Breast epithelium (tissue), 4 donors: ENCODE measurements around the gene HSP90B1. TPM values are rescaled to one million over a fixed set of nuclear protein-coding genes. Genes with fewer than 3 reads are reported as not detected.
A peak's percentile ranks its signal among the peaks of the same experiment; 100 is the strongest.

ENCODE experiments used
- DNase-seq, 2 donors: peaks; one replicate each; pipeline ENCODE4 v3.0.0-alpha.2; 2019; ENCODE audit warnings: low spot score in 2 of 2
- H3K27ac ChIP-seq, 2 donors: fragments of 200-600 bp; sonication (generic) in 1 of 2; one replicate each; pipeline ENCODE4 v1.5.1; 2016 to 2019; ENCODE audit warnings: mild to moderate bottlenecking in 1 of 2
- H3K27me3 ChIP-seq, 2 donors: fragments of 200-600 bp; sonication (generic) in 1 of 2; one replicate each; pipeline versions ENCODE4 v1.5.1 to v1.6.0; 2017 to 2019; ENCODE audit warnings: control low read depth in 1 of 2, mild to moderate bottlenecking in 1 of 2
- H3K36me3 ChIP-seq: fragments of 200-600 bp; one replicate; pipeline ENCODE4 v1.5.1; 2019
- H3K4me1 ChIP-seq, 2 donors: fragments of 200-600 bp; sonication (generic); one replicate each; pipeline ENCODE4 v1.5.1; 2016 to 2019; ENCODE audit warnings: control low read depth in 1 of 2
- H3K4me3 ChIP-seq, 3 donors: fragments of 200-600 bp; sonication (generic); 1 replicate in 2 of 3; 2 replicates in 1 of 3; pipeline ENCODE4 v1.5.1; 2016 to 2019; ENCODE audit warnings: mild to moderate bottlenecking in 3 of 3, moderate library complexity in 2 of 3
- H3K9me3 ChIP-seq, 2 donors: fragments of 200-600 bp; sonication (generic) in 1 of 2; one replicate each; pipeline ENCODE4 v1.5.1; 2016 to 2019; ENCODE audit warnings: control low read depth in 1 of 2
- CTCF ChIP-seq, 3 donors: fragments of 450-650 bp; IDR thresholded peaks; one replicate each; pipeline ENCODE4 v1.5.1; 2016 to 2017; ENCODE audit warnings: antibody characterized with exemption in 3 of 3, mild to moderate bottlenecking in 3 of 3, moderate library complexity in 3 of 3
- POLR2A ChIP-seq: fragments of 450-650 bp; IDR thresholded peaks from one replicate; pipeline ENCODE4 v1.6.1; 2016; ENCODE audit warnings: antibody characterized with exemption, mild to moderate bottlenecking, moderate library complexity
- POLR2AphosphoS5 ChIP-seq, 3 donors: sonication (generic); formaldehyde crosslinking; IDR thresholded peaks; one replicate each; pipeline ENCODE4 v1.6.1; 2017; ENCODE audit warnings: antibody characterized with exemption in 3 of 3
- intact Hi-C: fragments of 100-400 bp; cut with DNase I; formaldehyde crosslinking; loops from one replicate; pipeline ENCODE4 v1.15.1; 2023; ENCODE audit warnings: low total_unique reads
- total RNA-seq, 3 donors: library from RNA; depleted of rRNA; stranded (reverse); fragments of >200 nt; gene quantifications; one replicate each; pipeline ENCODE4 v1.1.0, GENCODE V29; 2016

The HSP90B1 gene
- total RNA-seq, 3 donors from 2014 or later = 341 to 456 (median 362) TPM

DNA sequence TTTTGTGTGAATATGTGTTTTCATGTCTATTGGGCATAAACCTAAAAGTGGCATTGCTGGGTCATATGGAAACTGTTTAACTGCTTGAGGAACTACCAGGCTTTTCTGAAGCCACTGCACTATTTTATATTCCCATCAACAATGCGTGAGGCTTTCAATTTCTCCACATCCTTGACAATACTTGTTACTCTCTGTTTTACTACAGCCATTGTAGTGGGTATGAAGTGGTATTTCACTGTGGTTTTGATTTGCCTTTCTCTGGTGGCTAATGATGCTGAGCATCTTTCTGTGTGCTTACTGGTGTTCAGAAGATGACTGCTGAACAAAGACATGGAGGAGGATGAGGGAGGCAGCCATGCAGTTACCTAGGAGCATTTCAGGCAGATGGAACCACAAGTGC, 22.3 kb downstream of the HSP90B1 start:
- intact Hi-C loops = no loop called here
- TF ChIP-seq POLR2AphosphoS5 (IDR thresholded peaks at IDR 0.05) (no peak), CTCF (IDR thresholded peaks at IDR 0.05) (no peak), POLR2A (no peak)
- Histone ChIP-seq H3K27ac (no peak overlapping the region), H3K4me1 (peaks cover 4 to 12% of the 10 kb centered on the region in 2 donors), H3K9me3 (no peaks in the 10 kb centered on the region), H3K27me3 (no peaks in the 10 kb centered on the region), H3K4me3 (no peak overlapping the region), H3K36me3 (no peaks in the 10 kb centered on the region)
- no peak for DNase-seq

DNA sequence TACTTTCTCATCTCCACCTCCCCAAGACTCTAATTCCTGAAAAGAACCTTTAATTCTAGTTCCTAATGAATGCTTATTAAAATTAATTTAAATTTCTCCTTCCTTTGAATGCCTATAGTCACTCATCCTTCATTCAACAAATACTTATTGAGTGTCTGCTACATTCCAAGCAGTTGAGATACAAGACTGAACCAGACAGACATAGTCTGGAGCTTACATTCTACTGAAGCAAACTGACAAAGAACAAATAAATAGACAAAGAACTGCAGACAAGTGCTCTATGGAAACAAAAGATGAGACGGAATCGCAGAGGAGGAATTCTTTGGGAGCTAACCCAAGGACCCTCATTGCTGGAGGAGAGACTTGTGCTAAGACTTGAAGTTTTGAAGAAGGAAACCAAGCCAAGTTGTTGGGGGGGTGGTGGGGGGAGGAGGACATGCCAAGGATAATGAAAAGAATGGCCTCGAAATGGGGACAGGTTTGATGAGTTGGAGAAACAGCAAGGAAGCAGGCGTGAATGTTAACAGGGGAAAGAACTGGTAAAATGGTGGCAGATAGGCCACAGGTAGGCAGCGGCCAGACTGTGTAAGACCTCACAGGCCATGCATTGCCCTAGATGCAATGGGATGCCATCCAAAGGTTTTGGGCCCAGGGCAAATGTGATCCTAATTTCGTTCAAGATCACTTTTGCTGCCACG, 25.8 kb downstream of the HSP90B1 start:
- intact Hi-C loops = no loop called here

DNA sequence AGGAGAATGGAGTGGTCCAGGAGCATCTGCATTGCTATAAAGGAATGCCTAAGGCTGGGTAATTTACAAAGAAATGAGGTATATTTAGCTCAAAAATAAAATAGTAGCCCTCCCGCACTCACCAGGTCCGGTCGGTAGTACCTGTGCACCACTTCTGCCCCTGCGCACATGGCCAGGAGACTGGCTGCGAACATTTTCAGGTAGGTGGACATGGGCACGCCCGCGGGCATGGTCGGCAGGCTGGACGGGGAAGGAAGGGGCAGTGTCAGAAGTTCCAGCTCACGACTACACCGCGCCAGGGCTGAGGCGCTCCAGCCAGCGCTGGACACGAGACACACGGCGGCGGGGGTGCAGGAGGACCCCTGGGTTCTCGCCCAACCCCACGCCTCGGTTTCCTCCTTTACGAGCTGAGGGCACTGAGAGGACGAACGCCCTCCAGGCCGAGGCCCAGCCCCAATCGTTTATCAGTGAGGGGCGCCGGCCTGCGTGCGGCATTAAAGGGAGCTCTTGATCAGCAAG, 26.4 kb downstream of the HSP90B1 start:
- Histone ChIP-seq H3K4me1 (peaks cover 4 to 12% of the 10 kb centered on the region in 2 donors), H3K9me3 (no peaks in the 10 kb centered on the region), H3K4me3 (peak overlapping the region; percentile 83 to 90 (median 85)), H3K36me3 (no peaks in the 10 kb centered on the region), H3K27me3 (no peaks in the 10 kb centered on the region), H3K27ac (peak overlapping the region; percentile 93 to 95)
- no peak for DNase-seq
- intact Hi-C loops = no loop called here
- TF ChIP-seq POLR2AphosphoS5 (IDR thresholded peaks at IDR 0.05) = no peak

More for the DNA sequence above, 25.8 kb downstream of the HSP90B1 start:
- H3K27me3 ChIP-seq = no peaks in the 10 kb centered on the region
- TF ChIP-seq POLR2A (no peak), POLR2AphosphoS5 (IDR thresholded peaks at IDR 0.05) (no peak), CTCF (IDR thresholded peaks at IDR 0.05) (no peak)
- peak overlapping the region; percentile 93 to 95 for H3K27ac ChIP-seq
- no peaks in the 10 kb centered on the region for H3K9me3 ChIP-seq
- peaks cover 4 to 12% of the 10 kb centered on the region in 2 donors for H3K4me1 ChIP-seq
- no peaks in the 10 kb centered on the region for H3K36me3 ChIP-seq
- peak overlapping the region; percentile 83 to 90 (median 85) for H3K4me3 ChIP-seq
- DNase-seq = no peak

GRCh38 chr12:103957865-103958388, 27.7 kb downstream of the HSP90B1 start:
- no peak for TF ChIP-seq CTCF (IDR thresholded peaks at IDR 0.05)
- no peak for TF ChIP-seq POLR2A
- TF ChIP-seq POLR2AphosphoS5 (IDR thresholded peaks at IDR 0.05) = no peak
- H3K4me3 ChIP-seq = peak overlapping the region; percentile 83 to 90 (median 85)
- no peaks in the 10 kb centered on the region for H3K27me3 ChIP-seq
- no peaks in the 10 kb centered on the region for H3K9me3 ChIP-seq
- intact Hi-C loops = no loop called here
- no peaks in the 10 kb centered on the region for H3K36me3 ChIP-seq
- DNase-seq = no peak
- H3K4me1 ChIP-seq = peaks cover 4 to 12% of the 10 kb centered on the region in 2 donors
- peak overlapping the region; percentile 93 to 95 for H3K27ac ChIP-seq

GRCh38 chr12:103958621-103959020, 28.4 kb downstream of the HSP90B1 start:
- H3K4me1 ChIP-seq = peaks cover 4 to 12% of the 10 kb centered on the region in 2 donors
- no peak for TF ChIP-seq CTCF (IDR thresholded peaks at IDR 0.05)
- TF ChIP-seq POLR2A = no peak
- TF ChIP-seq POLR2AphosphoS5 (IDR thresholded peaks at IDR 0.05) = no peak
- intact Hi-C loops = no loop called here
- H3K9me3 ChIP-seq = no peaks in the 10 kb centered on the region
- H3K27me3 ChIP-seq = no peaks in the 10 kb centered on the region
- no peak overlapping the region for H3K27ac ChIP-seq
- no peak for DNase-seq
- no peak overlapping the region for H3K4me3 ChIP-seq
- H3K36me3 ChIP-seq = no peaks in the 10 kb centered on the region
